ENCODE measurements around the gene TCOF1.

TCOF1 gene

DNA sequence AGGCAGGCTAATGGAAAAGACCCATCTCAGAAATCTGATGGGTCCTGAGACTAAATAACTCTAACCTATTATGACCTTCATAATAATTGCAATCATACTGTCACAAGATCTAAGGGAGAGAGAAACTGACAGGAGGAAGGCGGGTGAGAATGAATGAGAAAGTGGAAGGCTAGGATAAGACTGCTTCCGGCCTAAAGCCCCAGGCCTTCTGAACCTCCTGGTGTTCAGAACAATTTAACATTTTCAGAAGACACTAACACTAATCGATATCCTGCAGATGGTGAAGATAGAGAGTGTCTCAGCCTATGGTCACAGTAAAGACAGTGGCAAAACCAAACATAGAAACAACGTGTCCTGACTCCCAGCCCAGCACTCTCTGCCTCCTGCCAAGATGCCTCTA lies 90.8 kb downstream of the TCOF1 start:
- H3K27ac ChIP-seq = peak overlapping the region; percentile 93
- TF ChIP-seq ZFX (IDR thresholded peaks at IDR 0.05) = no peak

DNA sequence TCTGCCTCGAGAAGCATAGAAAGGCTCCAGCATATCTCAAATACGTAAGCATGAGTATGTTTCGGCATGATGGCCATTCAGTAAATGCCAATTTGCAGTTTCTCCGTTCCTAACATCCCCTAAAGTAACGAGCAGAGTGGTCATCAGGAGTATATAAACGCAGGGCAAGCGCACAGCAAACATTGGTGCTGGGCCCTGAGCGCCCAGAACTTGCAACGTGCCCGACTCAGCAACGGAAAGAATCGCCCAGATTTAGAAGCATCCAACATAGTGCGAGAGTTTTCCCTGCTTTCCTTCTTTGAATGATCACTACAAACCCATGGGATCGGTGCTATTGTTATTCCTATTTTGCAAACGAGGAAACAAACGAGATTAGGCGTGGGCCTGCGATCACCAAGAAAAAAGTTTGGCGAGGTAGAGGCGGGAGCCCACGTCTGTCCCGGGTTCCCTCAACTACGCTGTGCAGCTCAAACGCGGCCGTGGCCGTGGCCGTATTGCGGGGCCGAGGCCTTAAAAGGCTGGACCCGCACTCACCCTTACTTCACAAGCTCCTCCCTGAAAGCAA lies 91.5 kb downstream of the TCOF1 start:
- peak overlapping the region; percentile 93 for H3K27ac ChIP-seq
- TF ChIP-seq ZFX (IDR thresholded peaks at IDR 0.05) = no peak
- TF ChIP-seq, protein P1, sequence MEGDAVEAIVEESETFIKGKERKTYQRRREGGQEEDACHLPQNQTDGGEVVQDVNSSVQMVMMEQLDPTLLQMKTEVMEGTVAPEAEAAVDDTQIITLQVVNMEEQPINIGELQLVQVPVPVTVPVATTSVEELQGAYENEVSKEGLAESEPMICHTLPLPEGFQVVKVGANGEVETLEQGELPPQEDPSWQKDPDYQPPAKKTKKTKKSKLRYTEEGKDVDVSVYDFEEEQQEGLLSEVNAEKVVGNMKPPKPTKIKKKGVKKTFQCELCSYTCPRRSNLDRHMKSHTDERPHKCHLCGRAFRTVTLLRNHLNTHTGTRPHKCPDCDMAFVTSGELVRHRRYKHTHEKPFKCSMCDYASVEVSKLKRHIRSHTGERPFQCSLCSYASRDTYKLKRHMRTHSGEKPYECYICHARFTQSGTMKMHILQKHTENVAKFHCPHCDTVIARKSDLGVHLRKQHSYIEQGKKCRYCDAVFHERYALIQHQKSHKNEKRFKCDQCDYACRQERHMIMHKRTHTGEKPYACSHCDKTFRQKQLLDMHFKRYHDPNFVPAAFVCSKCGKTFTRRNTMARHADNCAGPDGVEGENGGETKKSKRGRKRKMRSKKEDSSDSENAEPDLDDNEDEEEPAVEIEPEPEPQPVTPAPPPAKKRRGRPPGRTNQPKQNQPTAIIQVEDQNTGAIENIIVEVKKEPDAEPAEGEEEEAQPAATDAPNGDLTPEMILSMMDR (conservative IDR thresholded peaks at IDR 0.05) = no peak

Measured in C4-2B (cell line).